GM19397 (cell line): Measurements from ENCODE around the gene NR4A1.

Experiments
- ATAC-seq: cut with Tn5 transposase; IDR thresholded peaks from one replicate; pipeline ENCODE4 v1.9.1; 2021; ENCODE audit warnings: mild to moderate bottlenecking, moderate library complexity; ENCODE audit not compliant: unreplicated experiment

NR4A1 gene

GRCh38 chr12:52041035-52041434 lies 10.2 kb upstream of the NR4A1 start:
- no peak for ATAC-seq

GRCh38 chr12:52041695-52042123 lies 9.5 kb upstream of the NR4A1 start:
- ATAC-seq, result no peak

- ATAC-seq, result no peak
These were observed 8.4 kb upstream of the NR4A1 start for GRCh38 chr12:52042706-52043385.

DNA sequence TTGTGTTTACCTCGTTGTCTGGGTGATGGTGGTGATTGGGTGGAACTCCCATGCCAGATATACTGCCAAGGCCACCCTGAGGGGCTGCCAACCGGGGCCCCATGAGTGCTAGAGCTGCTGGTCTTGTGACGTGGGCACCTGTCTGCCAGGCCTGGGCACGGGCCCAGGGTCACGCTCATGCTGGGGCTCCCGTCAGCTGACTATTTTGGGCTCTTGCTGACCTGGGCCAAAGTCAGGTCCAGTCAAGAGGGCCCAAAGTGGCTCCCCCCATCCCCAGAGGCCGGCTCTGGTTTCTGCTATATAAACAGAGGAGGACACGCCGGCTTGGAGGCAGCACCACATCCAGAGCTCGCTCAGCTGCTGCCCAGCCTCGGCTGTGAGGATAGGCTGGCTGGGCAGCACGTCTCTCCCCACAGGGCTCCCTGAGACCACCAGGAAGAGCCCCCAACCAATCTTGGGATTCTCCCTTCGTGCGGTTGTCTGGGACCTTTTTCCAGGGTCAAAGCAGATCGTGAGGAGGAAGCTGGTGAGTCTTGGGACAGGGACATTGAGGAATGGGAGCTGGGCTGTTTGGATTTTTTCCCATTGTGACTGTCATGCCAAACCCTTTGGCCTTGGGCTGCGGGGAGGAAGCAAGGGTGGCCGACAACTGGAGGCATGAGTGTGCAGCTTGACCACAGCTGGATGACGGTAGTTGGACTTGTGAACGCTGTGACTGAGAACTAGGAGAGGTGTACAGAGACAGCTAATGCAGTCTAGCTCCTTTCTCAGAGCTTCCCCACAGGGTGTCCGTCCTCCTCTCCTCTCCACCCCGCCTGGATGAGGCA lies 7.6 kb upstream of the NR4A1 start:
- no peak for ATAC-seq

- no peak for ATAC-seq
These were observed 6.8 kb upstream of the NR4A1 start for GRCh38 chr12:52044292-52044983.

DNA sequence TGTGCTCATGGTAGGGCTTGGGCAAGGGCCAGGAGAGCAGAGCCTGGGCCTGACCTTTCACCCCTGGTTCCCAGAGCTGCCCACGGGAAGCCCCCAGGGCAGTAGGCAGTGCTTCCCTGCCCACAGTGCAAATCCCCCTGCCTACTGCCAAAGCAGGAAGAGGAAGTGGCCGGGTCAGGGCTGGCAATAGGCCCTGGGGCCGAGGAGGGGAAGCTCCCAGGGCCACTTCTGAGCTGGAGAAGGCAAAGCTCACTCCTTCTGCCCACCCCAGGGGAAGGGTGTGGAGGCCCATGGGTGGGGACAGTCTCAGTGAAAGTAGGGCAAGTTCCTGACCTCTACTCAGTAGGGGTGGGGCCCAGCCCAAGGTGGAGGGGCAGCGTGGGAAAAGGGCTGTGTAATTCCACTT lies 5.4 kb upstream of the NR4A1 start:
- ATAC-seq, result no peak

DNA sequence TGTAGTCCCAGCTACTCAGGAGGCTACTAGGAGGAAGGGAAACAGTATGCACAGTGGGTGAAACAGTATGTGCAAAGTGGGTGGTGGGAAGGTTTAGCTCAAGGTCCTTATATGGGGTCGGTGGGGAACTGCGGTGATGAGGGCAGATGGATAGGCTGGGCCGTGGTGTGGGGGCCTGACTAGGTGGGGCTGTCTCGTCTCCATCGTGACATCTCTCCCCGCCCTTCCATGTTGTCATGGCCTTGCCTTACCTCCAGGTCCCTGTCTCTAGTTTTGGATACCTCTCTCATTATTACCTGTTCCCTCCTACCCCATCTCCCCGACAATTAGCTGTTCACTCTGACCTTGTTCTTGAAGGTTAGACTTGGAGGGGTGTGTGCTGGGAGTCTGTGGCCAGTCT lies 4.4 kb upstream of the NR4A1 start:
- ATAC-seq, result no peak

DNA sequence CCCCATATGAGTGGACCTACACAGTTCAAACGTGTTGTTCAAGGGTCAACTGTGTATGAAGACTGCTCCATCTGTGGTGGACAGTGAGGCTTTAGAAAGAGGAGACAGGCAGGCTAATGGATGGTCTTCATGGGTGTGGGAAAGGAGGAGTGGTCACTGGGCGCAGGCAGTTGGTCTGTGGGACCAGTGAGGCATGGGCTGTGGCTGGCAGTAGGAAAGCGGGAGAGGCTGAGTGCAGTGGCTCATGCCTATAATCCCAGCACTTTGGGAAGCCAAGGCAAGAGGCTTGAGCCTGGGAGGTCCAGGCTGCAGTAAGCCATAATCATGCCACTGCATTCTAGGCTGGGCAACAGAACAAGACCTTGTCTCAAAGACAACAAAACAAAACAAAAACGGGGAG lies 2.0 kb upstream of the NR4A1 start:
- ATAC-seq, result no peak

DNA sequence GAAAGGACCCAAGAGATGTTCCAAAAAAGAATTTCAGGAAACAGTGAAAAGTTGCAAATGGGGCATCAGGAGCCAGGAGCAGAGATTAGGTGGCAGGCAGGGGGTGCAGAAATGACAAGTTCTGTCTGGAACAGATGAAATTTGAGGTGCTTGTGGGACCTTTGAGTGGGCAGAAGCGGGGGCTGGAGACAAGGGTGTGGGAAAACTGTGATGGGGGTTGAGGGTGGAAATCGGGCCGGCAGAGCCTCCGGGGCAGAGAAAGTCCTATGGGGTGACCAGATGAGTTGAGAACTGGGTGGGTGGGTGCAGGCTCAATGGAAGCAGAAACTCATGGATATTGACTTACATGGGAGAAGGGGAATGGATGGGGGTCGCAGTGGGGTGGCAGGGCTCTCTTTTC lies 1.6 kb upstream of the NR4A1 start:
- ATAC-seq, result no peak

DNA sequence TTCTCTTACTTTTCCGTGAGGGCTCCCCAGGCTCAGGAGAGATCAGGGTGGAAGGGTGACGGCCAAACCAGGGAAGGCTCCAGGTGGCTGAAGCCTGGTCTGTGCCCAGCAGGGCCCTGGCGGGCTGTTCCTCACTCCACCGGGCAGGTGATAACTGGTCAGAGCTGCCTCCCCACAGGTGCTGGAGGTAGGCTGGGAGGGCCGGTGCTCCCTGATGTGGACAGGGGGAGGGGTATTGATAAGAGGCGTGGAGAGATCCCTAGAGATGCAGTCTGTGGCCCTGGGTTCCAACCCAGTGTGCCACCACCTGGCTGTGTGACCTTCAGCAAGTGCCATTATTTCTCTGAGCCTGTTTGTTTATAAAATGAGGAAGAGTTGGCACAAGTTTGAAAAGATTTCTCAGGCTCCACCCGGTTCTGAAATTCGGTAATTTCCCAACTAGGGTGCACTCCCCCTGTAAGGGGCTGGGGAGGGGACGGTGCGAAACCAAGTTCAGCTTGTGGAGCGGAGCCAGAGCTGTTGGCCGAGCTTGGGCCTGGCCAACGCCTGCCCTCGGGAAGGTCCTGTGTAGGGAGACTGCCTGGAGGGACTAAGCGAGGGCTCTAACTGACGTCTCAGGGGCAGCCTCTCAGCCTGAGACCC lies 1.0 kb upstream of the NR4A1 start:
- no peak for ATAC-seq

- ATAC-seq, result no peak
These were observed 1.4 kb downstream of the NR4A1 start for GRCh38 chr12:52052468-52053186.

DNA sequence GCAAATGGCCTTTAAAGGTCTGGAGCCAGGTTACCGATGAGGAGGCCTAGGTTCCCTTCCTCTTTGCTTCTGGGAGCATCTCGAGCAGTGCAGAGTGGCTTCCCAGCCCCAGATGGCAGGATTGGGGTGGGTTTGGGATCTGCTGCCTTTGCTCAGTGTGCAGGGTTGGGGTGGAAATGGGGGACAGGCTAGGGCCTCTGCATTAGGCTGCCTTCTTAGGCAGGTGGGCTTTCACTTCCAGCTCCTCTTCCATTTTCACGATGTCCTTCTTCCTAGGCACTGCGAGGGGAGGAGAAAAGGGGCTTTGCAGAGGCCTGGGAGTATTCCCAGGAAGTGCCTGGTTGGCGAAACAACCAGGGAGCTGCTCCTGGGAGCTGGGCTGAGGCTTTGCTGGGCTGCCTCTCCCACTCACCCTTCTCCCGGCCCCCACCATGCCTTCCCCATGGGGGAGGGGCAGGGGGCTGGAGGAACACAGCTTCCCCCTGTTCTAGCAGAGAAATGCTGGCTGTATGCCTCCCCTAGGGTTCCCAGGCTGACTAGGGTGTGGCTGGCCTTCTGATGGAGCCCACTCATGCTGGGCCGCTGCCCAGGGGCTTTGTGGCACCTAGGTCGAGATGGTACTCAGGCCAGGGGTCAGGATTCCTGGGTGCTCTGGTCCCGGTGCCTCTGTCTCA lies 2.4 kb downstream of the NR4A1 start:
- no peak for ATAC-seq

DNA sequence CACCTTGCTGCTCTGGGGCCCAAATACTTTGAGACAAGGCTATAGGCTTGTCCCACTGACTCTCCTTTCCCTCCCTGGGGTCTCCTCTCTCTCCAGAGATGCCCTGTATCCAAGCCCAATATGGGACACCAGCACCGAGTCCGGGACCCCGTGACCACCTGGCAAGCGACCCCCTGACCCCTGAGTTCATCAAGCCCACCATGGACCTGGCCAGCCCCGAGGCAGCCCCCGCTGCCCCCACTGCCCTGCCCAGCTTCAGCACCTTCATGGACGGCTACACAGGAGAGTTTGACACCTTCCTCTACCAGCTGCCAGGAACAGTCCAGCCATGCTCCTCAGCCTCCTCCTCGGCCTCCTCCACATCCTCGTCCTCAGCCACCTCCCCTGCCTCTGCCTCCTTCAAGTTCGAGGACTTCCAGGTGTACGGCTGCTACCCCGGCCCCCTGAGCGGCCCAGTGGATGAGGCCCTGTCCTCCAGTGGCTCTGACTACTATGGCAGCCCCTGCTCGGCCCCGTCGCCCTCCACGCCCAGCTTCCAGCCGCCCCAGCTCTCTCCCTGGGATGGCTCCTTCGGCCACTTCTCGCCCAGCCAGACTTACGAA lies 3.1 kb downstream of the NR4A1 start:
- ATAC-seq, result no peak

DNA sequence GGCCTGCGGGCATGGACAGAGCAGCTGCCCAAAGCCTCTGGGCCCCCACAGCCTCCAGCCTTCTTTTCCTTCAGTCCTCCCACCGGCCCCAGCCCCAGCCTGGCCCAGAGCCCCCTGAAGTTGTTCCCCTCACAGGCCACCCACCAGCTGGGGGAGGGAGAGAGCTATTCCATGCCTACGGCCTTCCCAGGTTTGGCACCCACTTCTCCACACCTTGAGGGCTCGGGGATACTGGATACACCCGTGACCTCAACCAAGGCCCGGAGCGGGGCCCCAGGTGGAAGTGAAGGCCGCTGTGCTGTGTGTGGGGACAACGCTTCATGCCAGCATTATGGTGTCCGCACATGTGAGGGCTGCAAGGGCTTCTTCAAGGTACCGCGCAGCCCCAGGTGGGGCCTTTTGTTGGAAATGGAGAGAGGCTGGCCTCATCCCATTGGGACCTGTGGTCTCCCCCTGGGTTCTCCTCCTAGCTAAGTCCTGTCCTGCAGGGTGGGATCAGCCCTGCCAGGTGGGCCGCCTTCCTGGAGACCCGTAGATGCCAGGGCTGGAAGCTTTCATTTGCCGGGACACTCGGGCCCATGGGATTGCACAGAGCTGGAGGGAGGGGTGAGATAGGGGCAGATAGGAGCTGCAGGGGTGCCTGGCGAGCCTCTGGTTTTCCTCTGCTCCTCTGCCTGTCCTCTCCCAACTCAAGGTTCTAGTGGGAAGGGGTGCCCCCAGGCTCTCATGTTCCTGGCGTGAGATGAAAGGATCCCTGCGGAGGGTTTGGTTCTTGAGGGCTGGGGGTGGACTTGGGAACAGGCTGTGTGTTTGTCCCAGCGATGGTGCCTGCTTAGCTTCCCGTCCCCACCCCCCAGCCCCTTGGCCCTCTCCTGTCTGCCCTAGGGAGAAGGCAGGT lies 3.8 kb downstream of the NR4A1 start:
- no peak for ATAC-seq

- no peak for ATAC-seq
These were observed 4.8 kb downstream of the NR4A1 start for GRCh38 chr12:52055731-52056711.

- no peak for ATAC-seq
These were observed 5.8 kb downstream of the NR4A1 start for GRCh38 chr12:52056801-52057637.
